ENCODE data around the gene DNAJC12.

DNA sequence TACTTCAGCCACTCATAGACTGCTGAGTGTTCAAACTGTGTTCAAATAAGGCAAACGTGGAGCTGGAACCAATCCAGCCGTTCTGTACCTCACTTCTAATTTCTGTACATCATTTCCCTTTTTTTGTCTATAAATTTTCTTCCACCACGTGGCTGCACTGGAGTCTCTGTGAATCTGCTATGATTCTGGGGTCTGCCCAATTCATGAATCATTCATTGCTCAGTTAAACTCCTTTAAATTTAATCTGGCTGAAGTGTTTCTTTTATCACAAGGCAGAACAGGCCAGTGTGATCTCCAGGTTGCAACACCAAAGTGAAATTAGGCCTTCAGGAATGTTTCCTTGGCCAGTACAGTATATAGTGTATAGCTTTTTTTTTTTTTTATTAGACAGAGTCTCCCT, 53.5 kb downstream of the DNAJC12 start:
- TF ChIP-seq CTCF (conservative IDR thresholded peaks at IDR 0.05; ENCODE audit: low read length) (no peak), EZH2phosphoT487 (IDR thresholded peaks at IDR 0.05; ENCODE audit: borderline replicate concordance, low read depth, low read length) (no peak)

Measured in OCI-LY7 (cell line).